GM18498 (cell line): ENCODE results near the gene SPATA4.

ENCODE experiments used
- ATAC-seq: cut with Tn5 transposase; IDR thresholded peaks from one replicate; pipeline ENCODE4 v1.9.1; 2021; ENCODE audit warnings: mild to moderate bottlenecking, moderate library complexity; ENCODE audit not compliant: unreplicated experiment

SPATA4 gene

DNA sequence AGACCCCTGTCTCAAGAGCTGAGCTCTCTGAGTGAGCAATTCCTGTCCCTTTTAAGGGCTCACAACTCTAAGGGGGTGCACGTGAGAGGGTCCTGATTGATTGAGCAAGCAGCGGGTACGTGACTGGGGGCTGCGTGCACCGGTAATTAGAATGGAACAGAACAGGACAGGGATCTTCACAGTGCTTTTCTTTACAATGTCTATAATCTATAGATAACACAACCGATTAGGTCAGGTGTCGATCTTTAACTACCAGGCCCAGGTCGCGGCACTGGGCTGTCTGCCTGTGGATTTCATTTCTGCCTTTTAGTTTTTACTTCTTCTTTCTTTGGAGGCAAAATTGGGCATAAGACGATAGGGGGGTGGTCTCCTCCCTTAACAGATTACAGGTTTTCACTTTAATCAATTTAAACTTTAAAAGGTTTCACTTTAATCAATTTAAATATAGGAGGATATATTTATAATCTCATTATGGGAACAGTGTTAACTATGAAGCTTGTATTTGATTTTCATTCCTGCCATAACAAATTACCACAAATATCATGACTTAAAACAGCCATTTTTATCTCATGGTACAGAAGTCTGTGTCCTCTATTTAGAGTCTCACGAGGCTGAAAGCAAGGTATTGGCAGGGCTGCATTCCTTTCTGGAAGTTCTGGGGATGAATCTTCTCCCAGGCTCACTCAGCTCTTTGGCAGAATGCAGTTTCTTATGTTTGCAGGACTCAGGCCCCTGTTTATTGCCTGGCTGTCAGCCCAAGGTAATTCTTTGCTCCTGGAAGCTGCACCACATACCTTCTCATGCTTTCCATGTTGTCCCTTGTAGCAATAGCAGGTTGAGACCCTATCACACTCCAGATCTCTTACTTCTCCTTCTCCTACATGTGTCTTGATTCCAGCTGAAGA is 5.2 kb downstream of the SPATA4 start:
- no peak for ATAC-seq

DNA sequence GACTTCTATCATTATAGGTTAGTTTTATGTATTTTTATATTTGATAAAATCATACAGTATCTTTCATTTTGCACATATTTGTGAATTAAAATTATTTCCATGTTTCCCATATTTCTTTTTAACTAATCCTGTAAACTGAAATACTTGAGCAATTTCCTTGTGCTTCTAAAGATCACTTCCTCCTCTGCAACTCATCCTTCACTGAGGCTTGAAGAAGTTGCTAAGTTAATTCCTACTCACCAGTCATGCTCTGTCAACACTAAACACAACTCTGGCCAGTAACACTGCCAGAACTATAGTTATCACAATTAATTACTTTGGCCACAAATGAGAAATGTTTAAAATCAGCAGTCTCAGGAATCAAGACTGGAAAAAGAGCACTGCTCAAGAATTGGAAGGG is 6.7 kb downstream of the SPATA4 start:
- no peak for ATAC-seq

DNA sequence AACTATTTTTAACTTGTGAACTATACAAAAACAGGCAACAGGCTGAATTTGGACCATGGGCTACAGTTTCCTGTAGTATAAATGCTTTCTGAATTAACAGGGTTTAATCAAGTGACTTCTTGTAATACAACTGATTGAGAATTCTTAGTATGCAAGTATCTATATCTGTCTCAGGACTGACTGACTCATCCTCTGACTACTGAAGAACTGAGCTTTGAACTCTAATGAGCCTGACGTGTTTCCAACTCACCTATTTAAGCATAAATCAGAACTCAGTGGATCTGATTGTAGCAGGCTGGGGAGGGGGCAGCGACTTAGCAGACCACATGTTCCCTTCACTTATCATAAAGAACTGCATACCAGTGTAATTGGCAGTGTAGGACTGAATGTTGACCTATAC is 7.8 kb downstream of the SPATA4 start:
- no peak for ATAC-seq

- no peak for ATAC-seq
Observed at GRCh38 chr4:176186671-176187395, 8.6 kb downstream of the SPATA4 start.

DNA sequence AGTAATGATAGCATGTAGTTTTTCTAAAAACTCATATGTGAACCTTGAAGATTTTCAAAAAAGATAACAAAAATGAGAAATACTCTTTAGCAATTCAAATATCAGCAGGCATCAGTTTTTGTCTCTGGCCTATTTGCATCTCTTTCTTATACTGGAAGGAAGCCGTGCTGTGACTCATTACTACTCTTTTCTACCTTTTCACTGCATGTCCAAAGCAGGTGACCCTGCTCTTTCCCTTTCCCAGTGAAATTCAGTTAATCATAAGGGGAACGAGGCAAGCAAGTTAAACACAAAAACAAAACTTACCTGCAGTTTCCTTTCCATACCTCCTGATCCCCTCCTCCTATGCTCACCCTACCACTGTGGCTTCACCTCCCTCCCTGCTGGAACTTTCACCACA is 9.3 kb downstream of the SPATA4 start:
- no peak for ATAC-seq

- ATAC-seq, result no peak
Observed at GRCh38 chr4:176185051-176185450, 10.3 kb downstream of the SPATA4 start.

GRCh38 chr4:176163041-176163440 is 32.3 kb downstream of the SPATA4 start:
- ATAC-seq, result no peak

DNA sequence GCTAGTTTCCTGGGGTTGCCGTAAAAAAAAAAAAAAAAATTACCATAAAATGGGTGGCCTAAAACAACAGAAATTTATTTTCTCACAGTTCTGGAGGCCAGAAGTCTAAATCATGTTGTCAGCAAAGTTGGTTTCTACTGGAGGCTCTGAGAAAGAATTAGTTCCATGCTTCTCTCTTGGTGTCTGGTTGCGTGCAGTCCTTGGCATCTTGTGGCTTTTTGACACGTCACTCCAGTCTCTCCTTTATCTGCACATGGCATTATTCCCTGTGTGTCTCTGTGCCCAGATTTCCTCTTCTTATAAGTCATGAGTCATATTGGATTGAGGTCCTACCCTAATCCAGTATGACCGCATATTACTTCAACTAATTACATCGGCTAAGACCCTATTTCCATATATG is 38.7 kb downstream of the SPATA4 start:
- no peak for ATAC-seq

DNA sequence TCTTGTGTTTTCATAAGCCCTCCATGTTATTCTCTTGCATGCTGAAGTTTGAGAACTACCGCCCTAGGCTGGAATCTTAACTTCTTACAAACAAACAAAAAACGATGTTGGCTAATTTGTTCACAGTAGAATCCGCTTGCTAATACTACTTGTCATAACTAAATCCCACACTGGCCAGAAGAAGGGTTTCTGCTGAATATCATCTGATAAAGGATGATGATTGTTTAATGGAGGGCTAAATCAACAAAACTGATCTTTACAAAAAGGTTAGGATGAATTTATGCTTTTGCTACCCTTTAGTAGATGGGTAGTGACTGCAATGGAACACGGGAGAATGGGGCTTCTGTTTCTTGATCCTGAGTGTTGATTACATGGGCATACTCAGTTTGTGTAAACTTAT is 42.3 kb downstream of the SPATA4 start:
- no peak for ATAC-seq

- no peak for ATAC-seq
Observed at GRCh38 chr4:176150704-176151103, 44.7 kb downstream of the SPATA4 start.

GRCh38 chr4:176150356-176150682 is 45.1 kb downstream of the SPATA4 start:
- ATAC-seq, result no peak

GRCh38 chr4:176149680-176150355 is 45.6 kb downstream of the SPATA4 start:
- ATAC-seq, result no peak

GRCh38 chr4:176142253-176142652 is 53.1 kb downstream of the SPATA4 start:
- ATAC-seq, result no peak

- ATAC-seq, result no peak
Observed at GRCh38 chr4:176139518-176139917, 55.9 kb downstream of the SPATA4 start.

- no peak for ATAC-seq
Observed at GRCh38 chr4:176137631-176138030, 57.8 kb downstream of the SPATA4 start.

- peak; percentile 76 for ATAC-seq
Observed at GRCh38 chr4:176134670-176135069, 60.7 kb downstream of the SPATA4 start.
